Tibial nerve (tissue), 3 donors: ENCODE measurements around the gene ZCCHC3.

Experiments
- POLR2A ChIP-seq, 2 donors: fragments of 450-650 bp; IDR thresholded peaks; one replicate each; pipeline ENCODE4 v1.6.1; 2017; ENCODE audit warnings: antibody characterized with exemption in 2 of 2, mild to moderate bottlenecking in 2 of 2, moderate library complexity in 2 of 2
- TF ChIP-seq, protein P1 (sequence below), 5 experiments: fragments of 200-600 bp in 3 of 5; fragments of 450-650 bp in 2 of 5; sonication (generic) in 3 of 5; IDR thresholded peaks; one replicate each; pipeline ENCODE4 v1.5.1; 2016 to 2019; ENCODE audit warnings: antibody characterized with exemption in 5 of 5, mild to moderate bottlenecking in 3 of 5, moderate library complexity in 2 of 5

DNA sequence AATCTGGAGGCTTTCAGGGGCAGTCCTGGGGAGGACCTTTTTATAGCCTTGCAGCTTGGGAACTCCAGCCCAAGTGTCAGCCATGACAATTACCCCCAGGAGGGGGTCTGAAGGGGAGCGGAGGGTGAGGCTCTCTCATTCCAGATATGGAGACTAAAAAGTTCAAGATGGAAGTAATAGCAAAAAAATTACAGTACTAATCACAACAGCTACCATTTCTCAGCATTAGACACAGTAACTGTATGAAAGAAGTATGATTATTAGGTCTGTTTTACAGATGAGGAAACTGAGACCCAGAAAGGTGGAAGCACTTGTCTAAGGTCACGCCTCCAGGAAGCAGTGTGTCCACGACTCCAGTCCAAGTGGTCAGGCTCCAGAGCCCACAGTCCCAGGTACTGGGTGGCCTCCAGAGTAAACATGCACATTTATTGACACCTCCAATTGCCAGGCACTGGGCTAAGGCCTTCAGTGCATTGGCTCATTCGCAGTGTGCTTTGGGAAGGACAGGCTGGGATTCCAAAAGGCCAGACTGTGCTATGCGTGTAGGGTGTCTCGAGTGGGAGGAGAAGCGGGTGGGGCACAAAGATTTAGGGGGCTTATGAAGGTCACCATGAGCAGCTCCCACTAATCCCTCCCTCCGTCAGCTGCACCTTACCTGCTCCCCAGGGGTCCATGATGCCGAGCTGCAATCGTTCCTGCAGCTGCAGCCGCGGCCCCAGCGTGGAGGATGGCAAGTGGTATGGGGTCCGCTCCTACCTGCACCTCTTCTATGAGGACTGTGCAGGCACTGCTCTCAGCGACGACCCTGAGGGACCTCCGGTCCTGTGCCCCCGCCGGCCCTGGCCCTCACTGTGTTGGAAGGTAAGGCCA, 51.8 kb downstream of the ZCCHC3 start:
- TF ChIP-seq, protein P1, sequence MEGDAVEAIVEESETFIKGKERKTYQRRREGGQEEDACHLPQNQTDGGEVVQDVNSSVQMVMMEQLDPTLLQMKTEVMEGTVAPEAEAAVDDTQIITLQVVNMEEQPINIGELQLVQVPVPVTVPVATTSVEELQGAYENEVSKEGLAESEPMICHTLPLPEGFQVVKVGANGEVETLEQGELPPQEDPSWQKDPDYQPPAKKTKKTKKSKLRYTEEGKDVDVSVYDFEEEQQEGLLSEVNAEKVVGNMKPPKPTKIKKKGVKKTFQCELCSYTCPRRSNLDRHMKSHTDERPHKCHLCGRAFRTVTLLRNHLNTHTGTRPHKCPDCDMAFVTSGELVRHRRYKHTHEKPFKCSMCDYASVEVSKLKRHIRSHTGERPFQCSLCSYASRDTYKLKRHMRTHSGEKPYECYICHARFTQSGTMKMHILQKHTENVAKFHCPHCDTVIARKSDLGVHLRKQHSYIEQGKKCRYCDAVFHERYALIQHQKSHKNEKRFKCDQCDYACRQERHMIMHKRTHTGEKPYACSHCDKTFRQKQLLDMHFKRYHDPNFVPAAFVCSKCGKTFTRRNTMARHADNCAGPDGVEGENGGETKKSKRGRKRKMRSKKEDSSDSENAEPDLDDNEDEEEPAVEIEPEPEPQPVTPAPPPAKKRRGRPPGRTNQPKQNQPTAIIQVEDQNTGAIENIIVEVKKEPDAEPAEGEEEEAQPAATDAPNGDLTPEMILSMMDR (IDR thresholded peaks at IDR 0.05) = no peak
- TF ChIP-seq POLR2A (IDR thresholded peaks at IDR 0.05) = no peak
